D721Med (cell line): ENCODE results near the gene CCDC134.

ENCODE experiments used
- DNase-seq: peaks from one replicate; pipeline ENCODE4 v3.0.0; 2011; ENCODE audit warnings: low spot score; ENCODE audit not compliant: insufficient read length
- FAIRE-seq: peaks from 2 replicates; lab custom pipeline; 2011; peaks lifted over from hg19 to GRCh38; lab: Jason Lieb, UNC
- TF ChIP-seq, protein P1 (sequence below): IDR thresholded peaks from 2 replicates; pipeline ENCODE4 v1.5.1; 2012; ENCODE audit warnings: mild to moderate bottlenecking, control low read depth; ENCODE audit not compliant: insufficient read depth; ENCODE audit errors: missing control alignments

The CCDC134 gene

DNA sequence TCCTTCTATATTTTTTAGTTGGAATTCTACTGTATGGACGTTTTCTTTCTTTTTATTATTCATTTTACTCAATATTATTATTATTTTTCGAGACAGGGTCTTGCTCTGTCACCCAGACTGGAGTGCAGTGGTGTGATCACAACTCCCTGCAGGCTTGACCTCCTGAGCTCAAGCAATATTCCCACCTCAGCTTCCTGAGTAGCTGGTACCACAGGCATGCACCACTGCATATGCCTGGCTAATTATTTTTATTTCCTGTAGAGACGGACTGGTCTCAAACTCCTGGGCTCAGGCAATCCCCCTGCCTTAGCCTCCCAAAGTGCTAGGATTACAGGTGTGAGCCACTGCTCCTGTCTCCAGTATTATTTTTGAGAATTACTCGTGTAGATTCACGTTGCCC is 34.0 kb upstream of the CCDC134 start:
- TF ChIP-seq, protein P1, sequence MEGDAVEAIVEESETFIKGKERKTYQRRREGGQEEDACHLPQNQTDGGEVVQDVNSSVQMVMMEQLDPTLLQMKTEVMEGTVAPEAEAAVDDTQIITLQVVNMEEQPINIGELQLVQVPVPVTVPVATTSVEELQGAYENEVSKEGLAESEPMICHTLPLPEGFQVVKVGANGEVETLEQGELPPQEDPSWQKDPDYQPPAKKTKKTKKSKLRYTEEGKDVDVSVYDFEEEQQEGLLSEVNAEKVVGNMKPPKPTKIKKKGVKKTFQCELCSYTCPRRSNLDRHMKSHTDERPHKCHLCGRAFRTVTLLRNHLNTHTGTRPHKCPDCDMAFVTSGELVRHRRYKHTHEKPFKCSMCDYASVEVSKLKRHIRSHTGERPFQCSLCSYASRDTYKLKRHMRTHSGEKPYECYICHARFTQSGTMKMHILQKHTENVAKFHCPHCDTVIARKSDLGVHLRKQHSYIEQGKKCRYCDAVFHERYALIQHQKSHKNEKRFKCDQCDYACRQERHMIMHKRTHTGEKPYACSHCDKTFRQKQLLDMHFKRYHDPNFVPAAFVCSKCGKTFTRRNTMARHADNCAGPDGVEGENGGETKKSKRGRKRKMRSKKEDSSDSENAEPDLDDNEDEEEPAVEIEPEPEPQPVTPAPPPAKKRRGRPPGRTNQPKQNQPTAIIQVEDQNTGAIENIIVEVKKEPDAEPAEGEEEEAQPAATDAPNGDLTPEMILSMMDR: no peak
- DNase-seq (no peak), FAIRE-seq (no peak)

DNA sequence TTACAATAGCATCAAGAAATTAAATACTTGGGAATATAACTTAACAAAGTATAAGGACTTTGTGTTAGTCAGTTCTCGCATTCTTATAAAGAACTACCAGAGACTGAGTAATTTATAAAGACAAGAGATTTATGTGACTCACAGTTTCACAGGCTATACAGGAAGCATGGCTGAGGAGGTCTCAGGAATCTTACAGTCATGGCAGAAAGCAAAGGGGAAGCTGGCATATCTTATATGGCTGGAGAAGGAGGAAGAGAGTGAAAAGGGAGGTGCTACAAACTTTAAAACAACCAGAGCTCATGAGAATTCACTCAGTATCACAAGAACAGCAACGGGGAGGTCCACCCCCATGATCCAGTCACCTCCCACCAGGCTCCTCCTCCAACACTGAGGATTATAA is 32.0 kb upstream of the CCDC134 start:
- FAIRE-seq: no peak
- DNase-seq: no peak
- TF ChIP-seq, protein P1: no peak

DNA sequence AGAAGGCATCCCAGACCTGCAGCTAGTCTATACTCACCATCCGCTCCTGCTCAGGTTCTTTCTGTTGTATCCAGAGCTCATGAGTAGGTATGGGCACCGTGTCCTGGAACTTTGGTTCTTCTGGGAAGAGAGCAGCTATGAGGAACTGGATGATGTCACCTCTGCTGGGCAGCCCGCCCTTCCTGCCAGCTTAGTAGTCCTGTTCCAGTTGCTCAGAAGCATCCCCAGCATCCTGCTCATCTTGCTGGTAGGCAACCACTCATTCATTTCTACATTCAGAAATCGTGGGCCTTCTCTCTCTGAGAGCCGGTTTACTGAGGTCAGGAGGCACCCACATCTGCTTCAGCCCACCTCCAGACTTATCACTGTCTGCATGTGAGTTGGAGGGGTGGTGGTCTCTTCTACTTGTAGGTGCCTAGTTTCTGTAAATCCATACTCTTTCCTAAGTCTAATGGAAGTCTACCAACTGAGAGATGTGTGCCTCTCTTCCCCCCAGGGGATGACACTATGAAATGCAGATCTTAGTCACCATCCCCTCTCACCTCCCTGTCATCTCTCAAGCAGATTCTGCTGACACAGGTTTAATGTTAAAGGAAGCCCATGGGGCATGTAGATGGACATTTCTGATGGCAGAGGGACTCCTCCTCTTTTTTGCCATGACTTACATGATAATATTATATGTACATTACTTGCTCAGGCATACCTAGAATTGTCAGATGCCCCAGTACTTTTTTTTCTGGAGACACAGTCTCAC is 29.6 kb upstream of the CCDC134 start:
- DNase-seq: no peak
- no peak for FAIRE-seq

DNA sequence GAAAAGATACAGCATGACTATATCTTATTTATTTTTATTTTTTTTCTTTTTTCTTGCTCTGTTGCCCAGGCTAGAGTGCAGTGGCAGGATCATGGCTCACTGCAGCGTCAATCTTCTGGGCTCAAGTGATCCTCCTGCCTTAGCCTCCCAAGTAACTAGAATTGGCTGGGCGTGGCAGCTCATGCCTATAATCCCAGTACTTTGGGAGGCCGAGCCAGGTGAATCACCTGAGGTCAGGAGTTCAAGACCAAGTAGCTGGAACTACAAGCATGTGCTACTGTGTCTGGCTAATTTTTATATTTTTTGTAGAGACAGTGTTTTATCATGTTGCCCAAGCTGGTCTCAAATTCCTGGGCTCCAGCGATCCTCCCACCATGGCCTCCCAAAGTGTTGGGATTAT is 28.3 kb upstream of the CCDC134 start:
- no peak for DNase-seq
- FAIRE-seq: no peak
- TF ChIP-seq, protein P1: no peak

More for the DNA sequence above, 29.6 kb upstream of the CCDC134 start:
- TF ChIP-seq, protein P1: no peak

DNA sequence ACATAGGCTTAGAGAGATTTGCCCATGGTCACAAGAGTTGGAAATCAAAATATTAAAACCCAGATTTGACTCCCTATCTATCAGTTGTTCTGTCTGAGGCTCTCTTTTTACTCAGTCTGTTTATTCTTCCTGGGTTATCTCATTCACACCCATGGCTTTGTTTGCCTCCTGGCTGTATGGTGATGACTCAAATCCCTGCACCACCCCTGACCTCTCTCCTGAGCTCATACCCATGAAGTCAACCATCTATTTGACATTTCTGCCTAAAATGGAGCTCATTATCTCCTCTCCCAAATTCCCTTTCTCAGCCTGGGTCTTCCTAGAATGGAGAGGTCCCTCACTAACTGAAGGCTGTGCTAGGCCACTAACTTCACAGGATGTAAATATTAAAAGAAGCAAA is 27.8 kb upstream of the CCDC134 start:
- no peak for FAIRE-seq
- no peak for DNase-seq
- TF ChIP-seq, protein P1: no peak

DNA sequence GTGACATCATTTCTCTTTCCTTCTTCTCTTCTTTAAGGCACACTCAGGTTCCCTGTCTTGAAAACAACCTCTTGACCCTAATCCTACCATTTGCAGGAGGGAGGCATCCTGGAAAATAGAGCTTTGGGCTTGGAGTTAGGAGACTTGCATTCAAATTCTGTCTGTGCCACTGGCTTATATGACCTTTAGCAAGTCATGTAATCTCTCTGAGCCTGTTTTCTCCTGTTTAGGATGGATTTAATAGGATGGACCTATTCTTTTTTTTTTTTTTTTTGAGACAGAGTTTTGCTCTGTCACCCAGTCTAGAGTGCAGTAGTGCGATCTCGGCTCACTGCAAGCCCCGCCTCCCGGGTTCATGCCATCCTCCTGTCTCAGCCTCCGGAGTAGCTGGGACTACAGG is 25.1 kb upstream of the CCDC134 start:
- TF ChIP-seq, protein P1: no peak
- DNase-seq (no peak), FAIRE-seq (no peak)

DNA sequence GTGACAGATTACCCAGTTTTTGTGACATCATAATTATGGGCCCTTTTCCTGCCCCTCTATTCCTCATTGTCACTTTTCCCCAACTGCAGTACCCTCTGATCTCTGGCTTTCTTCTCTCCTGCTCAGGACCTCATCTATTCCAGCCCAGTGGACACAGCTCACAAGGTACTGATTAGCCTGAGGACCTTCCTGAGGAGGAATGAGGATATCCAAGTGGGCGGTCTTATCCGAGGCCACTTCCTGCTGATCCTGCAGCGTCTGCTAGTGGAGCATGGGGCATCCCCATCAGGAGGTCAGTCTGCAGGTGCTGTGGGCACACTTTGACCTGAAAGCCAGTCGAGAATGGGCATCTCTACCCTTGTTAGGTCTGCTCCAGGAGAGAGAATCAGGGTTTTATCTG is 24.5 kb upstream of the CCDC134 start:
- FAIRE-seq (no peak), DNase-seq (no peak)
- TF ChIP-seq, protein P1: no peak
